ENCODE data around the gene PTPRQ.
"Not testable (repeated sequence)": the region's sequence is repeated elsewhere in the genome, so short reads cannot be mapped to it uniquely, and the experiment has no call there.

Gene PTPRQ

GRCh38 chr12:80441921-80442320 is 2.1 kb upstream of the PTPRQ start:
- no peak overlapping the region for H3K4me3 ChIP-seq (ENCODE audit: low read length)
- no peak for TF ChIP-seq CTCF (IDR thresholded peaks at IDR 0.05; ENCODE audit: insufficient read depth, low read depth, low read length, missing control alignments)
- DNase-seq (ENCODE audit: low read depth) = no peak

GRCh38 chr12:80442426-80443222 is 1.4 kb upstream of the PTPRQ start:
- H3K4me3 ChIP-seq (ENCODE audit: low read length) = no peak overlapping the region
- peak; percentile 76 for DNase-seq (ENCODE audit: low read depth)

GRCh38 chr12:80445083-80445793 is 1.2 kb downstream of the PTPRQ start:
- DNase-seq (ENCODE audit: low read depth) = no peak
- no peak for TF ChIP-seq CTCF (IDR thresholded peaks at IDR 0.05; ENCODE audit: insufficient read depth, low read depth, low read length, missing control alignments)
- no peak overlapping the region for H3K4me3 ChIP-seq (ENCODE audit: low read length)

More at GRCh38 chr12:80442426-80443222, 1.4 kb upstream of the PTPRQ start:
- TF ChIP-seq CTCF (IDR thresholded peaks at IDR 0.05; ENCODE audit: insufficient read depth, low read depth, low read length, missing control alignments) = peak; percentile 10

- TF ChIP-seq CTCF (IDR thresholded peaks at IDR 0.05; ENCODE audit: insufficient read depth, low read depth, low read length, missing control alignments) = no peak
- no peak for DNase-seq (ENCODE audit: low read depth)
- H3K4me3 ChIP-seq (ENCODE audit: low read length) = no peak overlapping the region
Measured at GRCh38 chr12:80456513-80456912, 12.5 kb downstream of the PTPRQ start.

- no peak overlapping the region for H3K4me3 ChIP-seq (ENCODE audit: low read length)
- TF ChIP-seq CTCF (IDR thresholded peaks at IDR 0.05; ENCODE audit: insufficient read depth, low read depth, low read length, missing control alignments) = no peak
- DNase-seq (ENCODE audit: low read depth) = no peak
Measured at GRCh38 chr12:80460972-80461371, 16.9 kb downstream of the PTPRQ start.

GRCh38 chr12:80461851-80462250 is 17.8 kb downstream of the PTPRQ start:
- H3K4me3 ChIP-seq (ENCODE audit: low read length); DNase-seq (ENCODE audit: low read depth): not testable (repeated sequence)

GRCh38 chr12:80469681-80470080 is 25.6 kb downstream of the PTPRQ start:
- peak; percentile 18 for DNase-seq (ENCODE audit: low read depth)
- no peak for TF ChIP-seq CTCF (IDR thresholded peaks at IDR 0.05; ENCODE audit: insufficient read depth, low read depth, low read length, missing control alignments)
- no peak overlapping the region for H3K4me3 ChIP-seq (ENCODE audit: low read length)
